HCT116 (cell line): ENCODE results near the gene CDKL4. TPM values are rescaled to one million over a fixed set of nuclear protein-coding genes. Genes with fewer than 3 reads are reported as not detected.

Source experiments
- ATAC-seq: fragments of 200-7000 bp; cut with Tn5 transposase; 2 replicates; pipeline ENCODE4 v1.9.1; 2020; ENCODE audit warnings: mild to moderate bottlenecking, moderate library complexity
- BruUV-seq: library from RNA; stranded (reverse); fragments of 400-500 nt; replicated peaks from 2 replicates; lab custom pipeline; 2021; lab: Mats Ljungman, UMichigan
- CTCF ChIA-PET: fragments of 300-600 bp; sonication (Branson Sonifier 250); formaldehyde crosslinking; loops from one replicate; lab custom pipeline; 2021; ENCODE audit warnings: antibody characterized with exemption; lab: Charles Lee
- POLR2A ChIA-PET: fragments of 300-600, 350-600 bp; sonication (Branson Sonifier 250); formaldehyde crosslinking; loops from one replicate; lab custom pipeline; 2021; ENCODE audit warnings: antibody characterized with exemption; lab: Charles Lee
- RAD21 ChIA-PET, 2 experiments: fragments of 300-600 bp; sonication (Branson Sonifier 250); formaldehyde crosslinking; loops; one replicate each; lab custom pipeline; 2023; ENCODE audit warnings: low total read pairs in 2 of 2; ENCODE audit not compliant: uncharacterized antibody in 2 of 2, unreplicated experiment in 2 of 2, low non-redundant PET in 1 of 2; lab: Charles Lee
- DNase-seq: peaks from one replicate; pipeline ENCODE4 v3.0.0-alpha.2; 2010; ENCODE audit warnings: low read depth, low spot score
- H2AFZ ChIP-seq: fragments of 200-600 bp; shearing (Covaris generic), sonication (generic); 2 replicates; pipeline ENCODE4 v1.6.1; 2017; ENCODE audit warnings: low read depth, mixed run types, mixed read lengths, antibody characterized with exemption, low read length; ENCODE audit not compliant: poor library complexity, severe bottlenecking
- H3K27ac ChIP-seq: 2 replicates; pipeline ENCODE4 v1.5.1; 2012; ENCODE audit warnings: low read depth, low read length
- H3K27me3 ChIP-seq: fragments of 200-600 bp; sonication (generic); 2 replicates; pipeline ENCODE4 v1.6.1; 2016; ENCODE audit warnings: mixed run types, low read length, mixed read lengths; ENCODE audit not compliant: insufficient read depth
- H3K36me3 ChIP-seq, 2 experiments: fragments of 200-500 bp in 1 of 2; fragments of 200-600 bp in 1 of 2; sonication (Bioruptor generic) in 1 of 2; sonication (generic) in 1 of 2; 2 replicates each; pipeline versions ENCODE4 v1.5.1 to v1.6.1; 2014 to 2016; ENCODE audit warnings: low read length in 2 of 2, inconsistent platforms in 1 of 2, mixed read lengths in 1 of 2, mixed run types in 1 of 2; ENCODE audit not compliant: insufficient read depth in 2 of 2, control insufficient read depth in 1 of 2
- H3K4me1 ChIP-seq, 2 experiments: fragments of 200-600 bp in 1 of 2; sonication (generic) in 1 of 2; 2 replicates each; pipeline versions ENCODE4 v1.5.1 to v1.6.1; 2012 to 2017; ENCODE audit warnings: low read length in 2 of 2, inconsistent platforms in 1 of 2, mild to moderate bottlenecking in 1 of 2, mixed read lengths in 1 of 2, mixed run types in 1 of 2, moderate library complexity in 1 of 2; ENCODE audit not compliant: insufficient read depth in 2 of 2, control insufficient read depth in 1 of 2
- H3K4me2 ChIP-seq: fragments of 200-600 bp; sonication (generic); 2 replicates; pipeline ENCODE4 v1.6.1; 2017; ENCODE audit warnings: mixed run types, low read length, mixed read lengths
- H3K4me3 ChIP-seq, 2 experiments: fragments of 200-600 bp in 1 of 2; sonication (generic) in 1 of 2; replicated peaks in 1 of 2; 2 replicates each; pipeline ENCODE4 v1.5.1; 2011 to 2016; ENCODE audit warnings: low read length in 2 of 2, control low read depth in 1 of 2, low read depth in 1 of 2, mild to moderate bottlenecking in 1 of 2, mixed read lengths in 1 of 2, mixed run types in 1 of 2
- H3K79me2 ChIP-seq: fragments of 200-600 bp; sonication (generic); 2 replicates; pipeline ENCODE4 v1.6.1; 2017; ENCODE audit warnings: mild to moderate bottlenecking, mixed run types, low read length, moderate library complexity, mixed read lengths; ENCODE audit not compliant: insufficient read depth
- H3K9ac ChIP-seq: fragments of 200-600 bp; sonication (generic); 2 replicates; pipeline ENCODE4 v1.6.1; 2016; ENCODE audit warnings: low read length, mixed read lengths
- H3K9me2 ChIP-seq: fragments of 200-600 bp; sonication (generic), shearing (Covaris generic); 2 replicates; pipeline ENCODE4 v1.6.1; 2017; ENCODE audit warnings: mixed run types, mild to moderate bottlenecking, moderate library complexity; ENCODE audit not compliant: insufficient read depth
- H3K9me3 ChIP-seq, 2 experiments: fragments of 200-500 bp in 1 of 2; fragments of 200-600 bp in 1 of 2; sonication (Bioruptor generic) in 1 of 2; sonication (generic) in 1 of 2; 2 replicates each; pipeline ENCODE4 v1.6.1; 2014 to 2017; ENCODE audit warnings: low read length in 2 of 2, mixed read lengths in 2 of 2, inconsistent platforms in 1 of 2, low read depth in 1 of 2, mild to moderate bottlenecking in 1 of 2, mixed run types in 1 of 2, moderate library complexity in 1 of 2; ENCODE audit not compliant: control insufficient read depth in 1 of 2, insufficient read depth in 1 of 2
- H4K20me1 ChIP-seq: fragments of 200-600 bp; sonication (generic), shearing (Covaris generic); 2 replicates; pipeline ENCODE4 v1.6.1; 2017; ENCODE audit warnings: mixed run types, mild to moderate bottlenecking, moderate library complexity; ENCODE audit not compliant: insufficient read depth
- CEBPB ChIP-seq: IDR thresholded peaks from 2 replicates; pipeline ENCODE4 v1.6.1; 2012; ENCODE audit warnings: low read depth
- CTCF ChIP-seq, 3 experiments: fragments of 200-600 bp in 1 of 3; sonication (generic) in 1 of 3; IDR thresholded peaks in 2 of 3; conservative IDR thresholded peaks in 1 of 3; 2 replicates each; pipeline ENCODE4 v1.5.1; 2012 to 2017; ENCODE audit warnings: low read depth in 2 of 3, low read length in 2 of 3, antibody characterized with exemption in 1 of 3, borderline replicate concordance in 1 of 3, control low read depth in 1 of 3, mild to moderate bottlenecking in 1 of 3, mixed read lengths in 1 of 3, mixed run types in 1 of 3, moderate library complexity in 1 of 3; ENCODE audit not compliant: insufficient read depth in 1 of 3
- EGR1 ChIP-seq: IDR thresholded peaks from 2 replicates; pipeline ENCODE4 v1.6.1; 2012; ENCODE audit warnings: low read depth
- EZH2 ChIP-seq: fragments of 200-600 bp; sonication (generic); IDR thresholded peaks from 2 replicates; pipeline ENCODE4 v1.6.1; 2017; ENCODE audit warnings: antibody characterized with exemption, mixed run types
- EZH2phosphoT487 ChIP-seq: fragments of 200-600 bp; IDR thresholded peaks from 2 replicates; pipeline ENCODE4 v1.6.1; 2018; ENCODE audit warnings: antibody characterized with exemption, borderline replicate concordance
- FOSL1 ChIP-seq: IDR thresholded peaks from 2 replicates; pipeline ENCODE4 v1.6.1; 2012; ENCODE audit warnings: low read depth
- POLR2A ChIP-seq: IDR thresholded peaks from 2 replicates; pipeline ENCODE4 v1.7.0; 2011; ENCODE audit warnings: borderline replicate concordance; ENCODE audit not compliant: insufficient read depth, insufficient read length; ENCODE audit errors: extremely low read depth
- POLR2AphosphoS5 ChIP-seq: IDR thresholded peaks from 2 replicates; pipeline ENCODE4 v1.6.1; 2011; ENCODE audit warnings: mild to moderate bottlenecking, low read depth, low read length, moderate library complexity
- SIN3A ChIP-seq: IDR thresholded peaks from 2 replicates; pipeline ENCODE4 v1.6.1; 2012; ENCODE audit warnings: low read depth
- SP1 ChIP-seq: IDR thresholded peaks from 2 replicates; pipeline ENCODE4 v1.6.1; 2012; ENCODE audit warnings: low read depth
- SRF ChIP-seq: IDR thresholded peaks from 2 replicates; pipeline ENCODE4 v1.6.1; 2012; ENCODE audit warnings: low read depth
- YY1 ChIP-seq: IDR thresholded peaks from 2 replicates; pipeline ENCODE4 v1.6.1; 2011; ENCODE audit warnings: low read length, low read depth, moderate library complexity, mild to moderate bottlenecking; ENCODE audit not compliant: insufficient replicate concordance; ENCODE audit errors: extremely low read depth
- ZNF274 ChIP-seq: fragments of 200-500 bp; sonication (Bioruptor generic); IDR thresholded peaks from 2 replicates; pipeline ENCODE4 v1.6.1; 2014; ENCODE audit warnings: mild to moderate bottlenecking, low read depth, low read length, inconsistent platforms
- intact Hi-C: fragments of 100-400 bp; cut with micrococcal nuclease; formaldehyde crosslinking; loops from 2 replicates; pipeline ENCODE4 v1.10.0; 2022
- total RNA-seq: library from RNA; stranded (reverse); gene quantifications from one replicate; pipeline ENCODE4 v1.2.1, GENCODE V29; 2021; ENCODE audit not compliant: unreplicated experiment
- TF ChIP-seq, protein P1 (sequence below): IDR thresholded peaks from 2 replicates; pipeline ENCODE4 v1.6.1; 2012
- TF ChIP-seq, protein P2 (sequence below): IDR thresholded peaks from 2 replicates; pipeline ENCODE4 v1.6.1; 2012

The CDKL4 gene
- total RNA-seq, 1 experiment from 2014 or later, result 0.27 TPM

- CTCF ChIA-PET, result no interaction called here
- POLR2A ChIA-PET, result no interaction called here
- Histone ChIP-seq H3K9ac (no peak overlapping the region), H3K4me3 (no peak overlapping the region), H3K36me3 (no peaks in the 10 kb centered on the region), H4K20me1 (no peaks in the 10 kb centered on the region), H3K27ac (no peak overlapping the region), H3K9me2 (no peaks in the 10 kb centered on the region), H3K79me2 (no peaks in the 10 kb centered on the region), H2AFZ (no peak overlapping the region), H3K4me1 (no peaks in the 10 kb centered on the region), H3K9me3 (no peaks in the 10 kb centered on the region), H3K4me2 (no peak overlapping the region), H3K27me3 (no peaks in the 10 kb centered on the region)
- intact Hi-C loops, result no loop called here
- RAD21 ChIA-PET, result no interaction called here
- DNase-seq, result no peak
- ATAC-seq, result no peak
- TF ChIP-seq FOSL1, result no peak
- no peak for TF ChIP-seq CTCF (IDR thresholded peaks at IDR 0.05 in 2 of 3, conservative IDR thresholded peaks at IDR 0.05 in 1 of 3; ENCODE audit: borderline replicate concordance in 1 of 3, insufficient read depth in 1 of 3, low read depth in 2 of 3, low read length in 2 of 3)
- no peak for TF ChIP-seq POLR2A
- TF ChIP-seq EZH2phosphoT487, result no peak
- TF ChIP-seq SRF, result no peak
- BruUV-seq, result no TSS peak
These were observed 103.4 kb downstream of the CDKL4 start for GRCh38 chr2:39140322-39140847.

DNA sequence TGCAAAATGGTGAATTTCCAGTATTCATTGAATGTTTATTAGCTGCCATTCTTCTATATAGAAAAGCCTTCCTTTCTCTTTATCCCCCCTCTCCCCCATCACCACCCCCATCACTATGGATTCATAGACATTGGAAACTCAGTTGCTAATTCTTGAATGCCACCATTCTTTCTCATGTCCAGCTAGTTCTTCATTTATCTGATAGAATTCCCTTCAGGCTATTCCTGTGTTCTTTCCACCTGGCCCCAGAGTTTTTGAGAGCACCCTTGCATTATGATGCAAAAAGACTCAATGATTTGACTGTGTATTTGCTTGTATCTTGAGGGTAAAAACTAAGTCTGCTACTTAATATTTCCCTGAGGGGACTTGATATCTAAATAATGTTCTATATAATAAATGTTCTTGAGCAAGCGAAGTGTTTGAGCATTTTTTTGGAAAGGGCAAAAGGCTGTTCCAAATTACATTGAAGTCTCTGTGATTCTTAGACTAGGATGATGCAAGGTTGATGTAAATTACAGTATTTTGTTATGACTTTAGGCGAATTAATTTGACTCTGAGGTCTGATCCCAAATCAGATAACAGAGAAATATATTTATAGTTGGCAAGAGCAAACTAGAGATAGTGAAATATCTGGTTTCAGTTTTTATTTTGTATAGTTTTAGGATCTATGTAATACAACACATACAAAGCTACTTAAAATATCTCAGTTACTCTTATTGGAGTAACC is 104.1 kb downstream of the CDKL4 start:
- ChIA-PET POLR2A (no interaction called here), CTCF (no interaction called here), RAD21 (no interaction called here)
- H2AFZ ChIP-seq, result no peak overlapping the region
- no peaks in the 10 kb centered on the region for H3K27me3 ChIP-seq
- intact Hi-C loops, result no loop called here
- no peaks in the 10 kb centered on the region for H4K20me1 ChIP-seq
- H3K79me2 ChIP-seq, result no peaks in the 10 kb centered on the region
- no TSS peak for BruUV-seq
- no peak overlapping the region for H3K9ac ChIP-seq
- no peaks in the 10 kb centered on the region for H3K9me2 ChIP-seq
- no peak overlapping the region for H3K4me2 ChIP-seq
- no peak overlapping the region for H3K4me3 ChIP-seq
- H3K4me1 ChIP-seq, result no peaks in the 10 kb centered on the region
- ATAC-seq (no peak), DNase-seq (no peak)
- no peak overlapping the region for H3K27ac ChIP-seq
- H3K9me3 ChIP-seq, result no peaks in the 10 kb centered on the region
- no peaks in the 10 kb centered on the region for H3K36me3 ChIP-seq
- no peak for TF ChIP-seq ZNF274
- TF ChIP-seq CEBPB, result no peak
- TF ChIP-seq SP1, result no peak
- TF ChIP-seq POLR2AphosphoS5, result no peak
- TF ChIP-seq SRF, result no peak
- TF ChIP-seq SIN3A, result no peak
- no peak for TF ChIP-seq EZH2
- TF ChIP-seq FOSL1, result no peak
- no peak for TF ChIP-seq CTCF (IDR thresholded peaks at IDR 0.05 in 2 of 3, conservative IDR thresholded peaks at IDR 0.05 in 1 of 3; ENCODE audit: borderline replicate concordance in 1 of 3, insufficient read depth in 1 of 3, low read depth in 2 of 3, low read length in 2 of 3)
- no peak for TF ChIP-seq EZH2phosphoT487
- no peak for TF ChIP-seq YY1
- no peak for TF ChIP-seq EGR1
- TF ChIP-seq, protein P1, sequence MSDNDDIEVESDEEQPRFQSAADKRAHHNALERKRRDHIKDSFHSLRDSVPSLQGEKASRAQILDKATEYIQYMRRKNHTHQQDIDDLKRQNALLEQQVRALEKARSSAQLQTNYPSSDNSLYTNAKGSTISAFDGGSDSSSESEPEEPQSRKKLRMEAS, result no peak
- TF ChIP-seq, protein P2, sequence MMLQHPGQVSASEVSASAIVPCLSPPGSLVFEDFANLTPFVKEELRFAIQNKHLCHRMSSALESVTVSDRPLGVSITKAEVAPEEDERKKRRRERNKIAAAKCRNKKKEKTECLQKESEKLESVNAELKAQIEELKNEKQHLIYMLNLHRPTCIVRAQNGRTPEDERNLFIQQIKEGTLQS, result no peak
